ENCODE data around the gene MFSD12. TPM values are rescaled to one million over a fixed set of nuclear protein-coding genes. Genes with fewer than 3 reads are reported as not detected.

MFSD12 gene
- total and polyA plus RNA-seq, 2 of the 8 experiments (the other 6 are each of a cell fraction or from before 2014, with no cell fraction given): 59.6 to 71.3 TPM

DNA sequence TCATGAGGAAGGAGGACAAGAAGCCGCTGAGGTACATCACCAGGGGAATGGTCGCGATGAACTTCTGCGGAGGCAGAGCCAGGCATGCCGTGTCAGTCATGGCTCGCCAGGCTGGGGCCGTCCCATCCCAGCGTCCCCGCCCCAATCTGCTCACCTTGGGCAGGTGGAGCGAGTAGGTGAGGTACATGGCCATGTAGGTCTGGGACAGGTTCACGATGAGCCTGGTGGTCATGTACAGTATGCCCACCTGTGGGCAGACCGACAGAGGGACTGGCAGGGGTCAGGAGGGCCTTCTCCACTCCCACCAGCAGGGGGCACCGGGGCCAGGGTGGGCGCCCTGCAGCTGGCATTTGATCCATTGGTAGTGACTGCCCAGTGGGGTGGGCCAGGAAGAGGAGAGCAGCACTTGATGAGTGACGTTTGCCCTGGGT is 10.1 kb downstream of the MFSD12 start:
- no peak overlapping the region for H3K18ac ChIP-seq (ENCODE audit: extremely low read depth, low read length)
- no peak overlapping the region for H2BK5ac ChIP-seq (ENCODE audit: low read depth, low read length)
- H3K27me3 ChIP-seq (replicated peaks in 1 of 4; ENCODE audit: control insufficient read depth in 3 of 4, extremely low read depth in 1 of 4, insufficient read depth in 3 of 4, low read length in 3 of 4): no peaks in the 10 kb centered on the region
- no peak overlapping the region for H2BK15ac ChIP-seq (ENCODE audit: low read length)
- no peak overlapping the region for H3K27ac ChIP-seq (ENCODE audit: low read depth, low read length)
- H4K5ac ChIP-seq (ENCODE audit: insufficient read length, low read depth, low read length): no peak overlapping the region
- H4K20me1 ChIP-seq (replicated peaks in 1 of 2; ENCODE audit: control insufficient read depth in 1 of 2, insufficient read depth in 2 of 2, low read length in 2 of 2): peaks cover 8 to 24% of the 10 kb centered on the region in 2 experiments
- no peak overlapping the region for H3K23ac ChIP-seq (ENCODE audit: insufficient read length)
- H2BK120ac ChIP-seq (replicated peaks; ENCODE audit: low read depth, low read length): no peak overlapping the region
- no peak overlapping the region for H4K91ac ChIP-seq (replicated peaks; ENCODE audit: insufficient read length, low read length)
- H2AFZ ChIP-seq (ENCODE audit: low read length): no peak overlapping the region
- CTCF ChIA-PET (ENCODE audit: partially characterized antibody): interaction anchor here (1.2 to 7.5 kb wide), 5 partner anchors 11 to 31 kb away, joined by 4 to 66 read pairs (median 51); partner anchors contain the start of gene MFSD12
- POLR2A ChIA-PET (ENCODE audit: partially characterized antibody): interaction anchor here (1.0 to 2.6 kb wide), 5 partner anchors 10 to 732 kb away, joined by 3 to 12 read pairs (median 7); partner anchors contain the start of genes MFSD12 and SHD
- H3K9me3 ChIP-seq (ENCODE audit: insufficient read depth in 2 of 2, low read depth in 1 of 2, low read length in 1 of 2): no peaks in the 10 kb centered on the region
- H3K79me1 ChIP-seq (ENCODE audit: low read depth, low read length): no peaks in the 10 kb centered on the region
- TF ChIP-seq RAD21 (IDR thresholded peaks at IDR 0.05 in 1 of 2, conservative IDR thresholded peaks at IDR 0.05 in 1 of 2; ENCODE audit: low read depth in 2 of 2, low read length in 2 of 2) (peak in 1 of 2 experiments; percentile 33; a peak in 2 of 4 replicates), HDAC2 (IDR thresholded peaks at IDR 0.05; ENCODE audit: borderline replicate concordance in 1 of 2, low read depth in 2 of 2, low read length in 2 of 2) (peak in 1 of 2 experiments; percentile 77; a peak in 1 of 4 replicates), TAF7 (optimal IDR thresholded peaks at IDR 0.05; ENCODE audit: borderline replicate concordance, low read depth, low read length) (no peak), KDM1A (IDR thresholded peaks at IDR 0.05; ENCODE audit: borderline replicate concordance, low read length) (peak; percentile 90; the same call in 1 of the 2 replicates)
- TF ChIP-seq, protein P1, sequence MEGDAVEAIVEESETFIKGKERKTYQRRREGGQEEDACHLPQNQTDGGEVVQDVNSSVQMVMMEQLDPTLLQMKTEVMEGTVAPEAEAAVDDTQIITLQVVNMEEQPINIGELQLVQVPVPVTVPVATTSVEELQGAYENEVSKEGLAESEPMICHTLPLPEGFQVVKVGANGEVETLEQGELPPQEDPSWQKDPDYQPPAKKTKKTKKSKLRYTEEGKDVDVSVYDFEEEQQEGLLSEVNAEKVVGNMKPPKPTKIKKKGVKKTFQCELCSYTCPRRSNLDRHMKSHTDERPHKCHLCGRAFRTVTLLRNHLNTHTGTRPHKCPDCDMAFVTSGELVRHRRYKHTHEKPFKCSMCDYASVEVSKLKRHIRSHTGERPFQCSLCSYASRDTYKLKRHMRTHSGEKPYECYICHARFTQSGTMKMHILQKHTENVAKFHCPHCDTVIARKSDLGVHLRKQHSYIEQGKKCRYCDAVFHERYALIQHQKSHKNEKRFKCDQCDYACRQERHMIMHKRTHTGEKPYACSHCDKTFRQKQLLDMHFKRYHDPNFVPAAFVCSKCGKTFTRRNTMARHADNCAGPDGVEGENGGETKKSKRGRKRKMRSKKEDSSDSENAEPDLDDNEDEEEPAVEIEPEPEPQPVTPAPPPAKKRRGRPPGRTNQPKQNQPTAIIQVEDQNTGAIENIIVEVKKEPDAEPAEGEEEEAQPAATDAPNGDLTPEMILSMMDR (IDR thresholded peaks at IDR 0.05; ENCODE audit: control extremely low read depth in 1 of 3, insufficient read depth in 1 of 3, low read depth in 1 of 3, low read length in 3 of 3): peak; percentile 60 to 70 (median 61)
- FAIRE-seq: no peak
- H3K4ac ChIP-seq (replicated peaks; ENCODE audit: insufficient read length, low read depth, low read length): no peak overlapping the region
- H3K4me3 ChIP-seq (ENCODE audit: extremely low read depth in 1 of 4, insufficient read depth in 2 of 4, low read depth in 3 of 4, low read length in 4 of 4): no peak overlapping the region
- H3K4me1 ChIP-seq (replicated peaks in 1 of 4; ENCODE audit: control insufficient read depth in 3 of 4, insufficient read depth in 4 of 4, low read length in 3 of 4): no peaks in the 10 kb centered on the region
- 94% methylated on average over 14 of the region's 15 CpGs; no CpG with 5 or more reads in 1 of the 2 experiments for WGBS, 2 experiments (ENCODE audit: extremely low coverage in 1 of 2, insufficient coverage in 1 of 2, insufficient read length in 1 of 2, insufficient replicate concordance in 2 of 2, low coverage in 1 of 2, low lambda C conversion rate in 2 of 2, missing lambda C conversion rate in 1 of 2)
- no peak overlapping the region for H3K9ac ChIP-seq (replicated peaks in 1 of 4; ENCODE audit: extremely low read depth in 1 of 4, low read depth in 3 of 4, low read length in 3 of 4)
- no peaks in the 10 kb centered on the region for H3K23me2 ChIP-seq (ENCODE audit: low read depth, low read length)
- H3K79me2 ChIP-seq (ENCODE audit: control insufficient read depth in 1 of 2, insufficient read depth in 2 of 2, low read length in 2 of 2): no peaks in the 10 kb centered on the region
- no peak overlapping the region for H4K8ac ChIP-seq (ENCODE audit: extremely low read depth, insufficient read depth, low read length)
- DNase-seq (ENCODE audit: low read depth in 1 of 2, low spot score in 2 of 2): no peak
- H3K4me2 ChIP-seq (ENCODE audit: insufficient read depth in 1 of 2, low read depth in 2 of 2, low read length in 2 of 2): no peak overlapping the region
- peak overlapping the region; percentile 27; the same call in 1 of the 2 replicates for H2BK12ac ChIP-seq (ENCODE audit: low read depth, low read length)
- no peak overlapping the region for H3K56ac ChIP-seq (replicated peaks; ENCODE audit: insufficient read length, low read depth, low read length)
- peaks cover 0 to 5% (median 1%) of the 10 kb centered on the region in 4 experiments; a peak in 2 of 8 replicates for H3K36me3 ChIP-seq (ENCODE audit: control insufficient read depth in 2 of 4, insufficient read depth in 4 of 4, low read length in 3 of 4)
- H3K14ac ChIP-seq (ENCODE audit: insufficient read length): no peak overlapping the region
- no peak overlapping the region for H2BK20ac ChIP-seq (ENCODE audit: low read length)
- no peak overlapping the region for H2AK5ac ChIP-seq (ENCODE audit: low read depth, low read length)

Measured in H1 (cell line).